Ishikawa (cell line): ENCODE measurements around the gene CBARP.
A peak's percentile ranks its signal among the peaks of the same experiment; 100 is the strongest.

Source experiments
- CEBPB ChIP-seq: IDR thresholded peaks from 2 replicates; pipeline ENCODE4 v1.6.1; 2012
- CREB1 ChIP-seq: IDR thresholded peaks from 2 replicates; pipeline ENCODE4 v1.6.1; 2012; ENCODE audit warnings: low read depth
- EGR1 ChIP-seq: IDR thresholded peaks from 2 replicates; pipeline ENCODE4 v1.6.1; 2012
- EP300 ChIP-seq: IDR thresholded peaks from 2 replicates; pipeline ENCODE4 v1.6.1; 2012; ENCODE audit warnings: borderline replicate concordance
- FOXM1 ChIP-seq: IDR thresholded peaks from 2 replicates; pipeline ENCODE4 v1.6.1; 2012; ENCODE audit warnings: low read depth, borderline replicate concordance
- NFIC ChIP-seq: IDR thresholded peaks from 2 replicates; pipeline ENCODE4 v1.6.1; 2012
- RAD21 ChIP-seq: IDR thresholded peaks from 2 replicates; pipeline ENCODE4 v1.6.1; 2012; ENCODE audit warnings: low read depth
- REST ChIP-seq: IDR thresholded peaks from 2 replicates; pipeline ENCODE4 v1.6.1; 2012; ENCODE audit warnings: low read depth, mild to moderate bottlenecking
- TAF1 ChIP-seq: IDR thresholded peaks from 2 replicates; pipeline ENCODE4 v1.6.1; 2012; ENCODE audit warnings: low read depth, mild to moderate bottlenecking
- TCF12 ChIP-seq: IDR thresholded peaks from 2 replicates; pipeline ENCODE4 v1.6.1; 2012; ENCODE audit warnings: low read depth
- TEAD4 ChIP-seq: IDR thresholded peaks from 2 replicates; pipeline ENCODE4 v1.6.1; 2012
- USF1 ChIP-seq: IDR thresholded peaks from 2 replicates; pipeline ENCODE4 v1.6.1; 2012
- YY1 ChIP-seq: IDR thresholded peaks from 2 replicates; pipeline ENCODE4 v1.6.1; 2012; ENCODE audit warnings: low read depth
- ZBTB7A ChIP-seq: IDR thresholded peaks from 2 replicates; pipeline ENCODE4 v1.6.1; 2012; ENCODE audit warnings: low read depth
- TF ChIP-seq, protein P1 (sequence below): IDR thresholded peaks from 2 replicates; pipeline ENCODE4 v1.6.1; 2012

The CBARP gene

DNA sequence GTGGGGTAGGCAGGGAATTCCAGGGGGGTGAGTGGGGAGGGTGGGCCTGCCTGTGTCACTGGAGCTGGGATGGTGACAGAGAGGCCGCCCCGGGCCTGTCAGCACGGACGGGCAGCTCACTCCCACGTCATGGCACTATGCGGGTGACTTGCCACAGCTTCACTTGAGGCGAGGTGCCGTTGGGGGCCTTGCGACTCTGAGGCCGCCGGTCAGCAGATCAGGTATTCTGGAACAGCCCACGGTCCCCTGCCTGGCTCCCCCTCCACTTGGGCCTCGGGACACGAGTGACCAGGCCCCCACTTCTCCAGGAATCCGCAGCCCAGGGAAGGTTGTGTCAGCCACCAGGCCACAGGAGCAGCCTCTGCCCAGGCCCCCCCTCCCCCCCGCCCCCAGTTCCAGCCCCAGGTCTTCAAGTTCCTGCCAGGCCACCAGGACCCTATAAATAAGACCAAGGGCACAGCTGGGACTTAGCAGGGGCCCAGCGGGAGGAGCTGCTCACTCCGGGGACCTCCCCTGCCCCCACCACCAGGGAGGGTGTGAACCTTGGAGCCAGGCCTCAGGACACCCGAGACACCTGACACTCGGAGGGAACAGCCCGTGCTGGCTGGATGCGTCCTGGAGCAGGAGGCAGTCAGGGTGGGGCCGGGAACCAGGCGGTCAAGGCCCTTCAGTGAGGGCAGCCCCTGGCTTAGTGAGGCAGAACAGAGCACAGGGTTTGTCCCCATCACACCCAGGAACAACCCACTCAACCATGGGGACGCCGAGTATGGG lies 7.9 kb upstream of the CBARP start:
- no peak for TF ChIP-seq USF1
- no peak for TF ChIP-seq RAD21
- no peak for TF ChIP-seq YY1
- TF ChIP-seq REST = no peak
- peak; percentile 55 for TF ChIP-seq TCF12
- no peak; the same call in 1 of the 2 replicates for TF ChIP-seq ZBTB7A
- TF ChIP-seq FOXM1 = no peak
- TF ChIP-seq CEBPB = no peak
- no peak for TF ChIP-seq TEAD4
- TF ChIP-seq, protein P1, sequence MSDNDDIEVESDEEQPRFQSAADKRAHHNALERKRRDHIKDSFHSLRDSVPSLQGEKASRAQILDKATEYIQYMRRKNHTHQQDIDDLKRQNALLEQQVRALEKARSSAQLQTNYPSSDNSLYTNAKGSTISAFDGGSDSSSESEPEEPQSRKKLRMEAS = peak; percentile 49
- no peak for TF ChIP-seq EGR1

GRCh38 chr19:1244693-1245451 lies 7.1 kb upstream of the CBARP start:
- TF ChIP-seq TCF12 (peak; percentile 28; the same call in 1 of the 2 replicates), TAF1 (no peak), TEAD4 (no peak), NFIC (peak; percentile 44), REST (no peak), ZBTB7A (peak; percentile 4; the same call in 1 of the 2 replicates), USF1 (no peak), FOXM1 (no peak), EGR1 (no peak; the same call in 1 of the 2 replicates), EP300 (0 out of 2 replicates have a peak, but pooled peaks have one; percentile 10)

- TF ChIP-seq ZBTB7A = peak; percentile 91
- 0 out of 2 replicates have a peak, but pooled peaks have one; percentile 11 for TF ChIP-seq TCF12
- TF ChIP-seq FOXM1 = no peak
- TF ChIP-seq CEBPB = no peak
- TF ChIP-seq, protein P1 = no peak
- peak; percentile 83 for TF ChIP-seq RAD21
- no peak for TF ChIP-seq TEAD4
Observed at GRCh38 chr19:1243768-1244692, 6.2 kb upstream of the CBARP start.

GRCh38 chr19:1241417-1242095 lies 3.8 kb upstream of the CBARP start, which contains the start of gene ATP5F1D:
Gene ATP5F1D (plus strand): TSS chr19:1241751. CDS start chr19:1241851, 100 bp downstream.
- no peak for TF ChIP-seq TEAD4
- peak; percentile 76 for TF ChIP-seq YY1
- peak; percentile 59; the same call in 1 of the 2 replicates for TF ChIP-seq ZBTB7A
- TF ChIP-seq CREB1 = peak; percentile 80
- peak; percentile 67; the same call in 1 of the 2 replicates for TF ChIP-seq TCF12
- TF ChIP-seq EGR1 = no peak
- no peak for TF ChIP-seq RAD21
- no peak for TF ChIP-seq NFIC
- TF ChIP-seq CEBPB = no peak
- TF ChIP-seq, protein P1 = peak; percentile 61; the same call in 1 of the 2 replicates
- TF ChIP-seq FOXM1 = no peak
- no peak for TF ChIP-seq EP300
- peak; percentile 45; the same call in 1 of the 2 replicates for TF ChIP-seq USF1
- no peak for TF ChIP-seq REST
- peak; percentile 76; the same call in 1 of the 2 replicates for TF ChIP-seq TAF1
